Neural cell (in vitro differentiated cells): ENCODE data around the gene TTLL12. TPM values are rescaled to one million over a fixed set of nuclear protein-coding genes. Genes with fewer than 3 reads are reported as not detected.

Source experiments
- H2AFZ ChIP-seq: fragments of 200-600, 300-800 bp; sonication (generic), shearing (Covaris generic); 2 replicates; pipeline ENCODE4 v1.6.0; 2014; ENCODE audit warnings: low read depth, mild to moderate bottlenecking, antibody characterized with exemption, low read length, moderate library complexity
- H3F3A ChIP-seq: fragments of 200-600 bp; shearing (Covaris generic); 2 replicates; pipeline ENCODE4 v1.6.1; 2016; ENCODE audit warnings: mild to moderate bottlenecking, moderate library complexity, mixed read lengths, antibody characterized with exemption, low read length; ENCODE audit not compliant: insufficient read depth, poor library complexity, severe bottlenecking
- H3K27ac ChIP-seq: fragments of 200-600, 300-800 bp; sonication (generic), shearing (Covaris generic); 2 replicates; pipeline ENCODE4 v1.5.1; 2014; ENCODE audit warnings: mild to moderate bottlenecking, low read length, moderate library complexity
- H3K27me3 ChIP-seq: fragments of 300-800, 200-600 bp; sonication (generic), shearing (Covaris generic); 2 replicates; pipeline ENCODE4 v1.6.0; 2014; ENCODE audit warnings: mild to moderate bottlenecking, low read depth, low read length, moderate library complexity; ENCODE audit not compliant: insufficient read depth
- H3K36me3 ChIP-seq: fragments of 300-800, 200-600 bp; sonication (generic), shearing (Covaris generic); 2 replicates; pipeline ENCODE4 v1.5.1; 2014; ENCODE audit warnings: mild to moderate bottlenecking, antibody characterized with exemption, low read length, moderate library complexity; ENCODE audit not compliant: insufficient read depth
- H3K4me2 ChIP-seq: fragments of 300-800, 200-600 bp; sonication (generic), shearing (Covaris generic); 2 replicates; pipeline ENCODE4 v1.6.0; 2014; ENCODE audit warnings: mild to moderate bottlenecking, low read length
- H3K4me3 ChIP-seq: fragments of 300-800, 200-600 bp; sonication (generic), shearing (Covaris generic); 2 replicates; pipeline ENCODE4 v1.5.1; 2014; ENCODE audit warnings: mild to moderate bottlenecking, low read length, moderate library complexity
- H3K79me2 ChIP-seq: fragments of 200-600 bp; shearing (Covaris generic); replicated peaks from 2 replicates; pipeline ENCODE4 v1.6.0; 2014; ENCODE audit warnings: mild to moderate bottlenecking, low read length, moderate library complexity; ENCODE audit not compliant: insufficient read depth
- H3K9ac ChIP-seq: fragments of 300-800, 200-600 bp; sonication (generic), shearing (Covaris generic); 2 replicates; pipeline ENCODE4 v1.6.1; 2016; ENCODE audit warnings: mild to moderate bottlenecking, low read length, mixed read lengths
- H3K9me2 ChIP-seq: fragments of 200-600 bp; shearing (Covaris generic); 2 replicates; pipeline ENCODE4 v1.6.1; 2016; ENCODE audit warnings: mild to moderate bottlenecking, low read length, mixed read lengths; ENCODE audit not compliant: insufficient read depth
- H3K9me3 ChIP-seq: fragments of 200-600, 300-800 bp; sonication (generic), shearing (Covaris generic); 2 replicates; pipeline ENCODE4 v1.6.1; 2016; ENCODE audit warnings: mild to moderate bottlenecking, mixed run types, low read length, moderate library complexity, mixed read lengths
- H4K20me1 ChIP-seq: fragments of 200-600 bp; shearing (Covaris generic); 2 replicates; pipeline ENCODE4 v1.6.1; 2016; ENCODE audit warnings: mild to moderate bottlenecking, mixed run types; ENCODE audit not compliant: insufficient read depth
- EP300 ChIP-seq: fragments of 450-650 bp; conservative IDR thresholded peaks from 2 replicates; pipeline ENCODE4 v1.6.1; 2014; ENCODE audit warnings: antibody characterized with exemption, mild to moderate bottlenecking, moderate library complexity; ENCODE audit not compliant: poor library complexity, severe bottlenecking
- EZH2 ChIP-seq: fragments of 200-600, 300-800 bp; shearing (Covaris generic), sonication (generic); IDR thresholded peaks from 2 replicates; pipeline ENCODE4 v1.6.1; 2014; ENCODE audit warnings: antibody characterized with exemption, low read length, borderline replicate concordance, mild to moderate bottlenecking; ENCODE audit not compliant: insufficient read depth, poor library complexity, severe bottlenecking
- MXI1 ChIP-seq: fragments of 450-650 bp; conservative IDR thresholded peaks from 2 replicates; pipeline ENCODE4 v1.6.1; 2014; ENCODE audit warnings: antibody characterized with exemption, mild to moderate bottlenecking; ENCODE audit not compliant: poor library complexity, severe bottlenecking
- POLR2AphosphoS5 ChIP-seq: IDR thresholded peaks from 2 replicates; pipeline ENCODE4 v1.6.1; 2012
- RAD21 ChIP-seq: fragments of 450-650 bp; conservative IDR thresholded peaks from 2 replicates; pipeline ENCODE4 v1.6.1; 2014; ENCODE audit warnings: antibody characterized with exemption, mild to moderate bottlenecking, moderate library complexity
- SMC3 ChIP-seq: fragments of 450-650 bp; conservative IDR thresholded peaks from 2 replicates; pipeline ENCODE4 v1.6.1; 2014; ENCODE audit warnings: antibody characterized with exemption, mild to moderate bottlenecking, moderate library complexity; ENCODE audit not compliant: poor library complexity
- TAF1 ChIP-seq: IDR thresholded peaks from 2 replicates; pipeline ENCODE4 v1.6.1; 2012; ENCODE audit warnings: low read depth
- polyA plus RNA-seq: library from polyadenylated mRNA; depleted of rRNA; stranded (reverse); fragments of >200 nt; gene quantifications from 2 replicates; pipeline ENCODE4 v1.2.3, GENCODE V29; 2014
- TF ChIP-seq, protein P1 (sequence below): fragments of 450-650 bp; IDR thresholded peaks from 2 replicates; pipeline ENCODE4 v1.5.1; 2014; ENCODE audit warnings: antibody characterized with exemption, mild to moderate bottlenecking, moderate library complexity; ENCODE audit not compliant: poor library complexity, severe bottlenecking
- TF ChIP-seq, protein P2 (sequence below): IDR thresholded peaks from 2 replicates; pipeline ENCODE4 v1.6.1; 2012; ENCODE audit warnings: borderline replicate concordance

Gene TTLL12
- polyA plus RNA-seq, 1 donor from 2014 or later, result 22.2 TPM

DNA sequence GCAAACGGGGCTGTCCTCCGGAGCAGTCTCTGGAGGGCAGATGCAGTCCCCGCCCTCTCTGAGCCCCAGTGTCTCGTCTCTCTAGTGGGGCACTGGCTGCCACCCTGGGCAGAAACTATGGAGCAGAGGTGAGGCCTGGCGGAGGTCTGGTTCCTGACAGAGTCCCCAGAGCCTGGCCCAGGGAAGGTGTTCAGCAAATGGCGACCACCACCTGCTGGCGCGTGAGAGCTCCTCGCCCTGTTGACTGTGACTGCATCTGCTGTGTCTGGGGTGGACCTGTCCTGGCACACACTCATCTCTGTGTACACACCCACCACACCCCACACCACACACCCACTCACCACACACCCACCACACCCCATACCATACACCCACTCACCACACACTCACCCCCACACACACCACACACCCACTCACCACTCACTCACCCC, 18.3 kb upstream of the TTLL12 start:
- Histone ChIP-seq H2AFZ (no peak overlapping the region), H3K79me2 (no peaks in the 10 kb centered on the region), H4K20me1 (no peaks in the 10 kb centered on the region), H3K27ac (no peak overlapping the region), H3F3A (no peaks in the 10 kb centered on the region), H3K4me3 (no peak overlapping the region), H3K9me2 (no peaks in the 10 kb centered on the region), H3K4me2 (no peak overlapping the region), H3K9ac (no peak overlapping the region), H3K36me3 (no peaks in the 10 kb centered on the region), H3K9me3 (no peaks in the 10 kb centered on the region), H3K27me3 (no peaks in the 10 kb centered on the region)
- no peak for TF ChIP-seq EP300
- TF ChIP-seq POLR2AphosphoS5, result no peak
- TF ChIP-seq, protein P1, sequence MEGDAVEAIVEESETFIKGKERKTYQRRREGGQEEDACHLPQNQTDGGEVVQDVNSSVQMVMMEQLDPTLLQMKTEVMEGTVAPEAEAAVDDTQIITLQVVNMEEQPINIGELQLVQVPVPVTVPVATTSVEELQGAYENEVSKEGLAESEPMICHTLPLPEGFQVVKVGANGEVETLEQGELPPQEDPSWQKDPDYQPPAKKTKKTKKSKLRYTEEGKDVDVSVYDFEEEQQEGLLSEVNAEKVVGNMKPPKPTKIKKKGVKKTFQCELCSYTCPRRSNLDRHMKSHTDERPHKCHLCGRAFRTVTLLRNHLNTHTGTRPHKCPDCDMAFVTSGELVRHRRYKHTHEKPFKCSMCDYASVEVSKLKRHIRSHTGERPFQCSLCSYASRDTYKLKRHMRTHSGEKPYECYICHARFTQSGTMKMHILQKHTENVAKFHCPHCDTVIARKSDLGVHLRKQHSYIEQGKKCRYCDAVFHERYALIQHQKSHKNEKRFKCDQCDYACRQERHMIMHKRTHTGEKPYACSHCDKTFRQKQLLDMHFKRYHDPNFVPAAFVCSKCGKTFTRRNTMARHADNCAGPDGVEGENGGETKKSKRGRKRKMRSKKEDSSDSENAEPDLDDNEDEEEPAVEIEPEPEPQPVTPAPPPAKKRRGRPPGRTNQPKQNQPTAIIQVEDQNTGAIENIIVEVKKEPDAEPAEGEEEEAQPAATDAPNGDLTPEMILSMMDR, result no peak
- no peak for TF ChIP-seq EZH2
- no peak for TF ChIP-seq MXI1
- TF ChIP-seq, protein P2, sequence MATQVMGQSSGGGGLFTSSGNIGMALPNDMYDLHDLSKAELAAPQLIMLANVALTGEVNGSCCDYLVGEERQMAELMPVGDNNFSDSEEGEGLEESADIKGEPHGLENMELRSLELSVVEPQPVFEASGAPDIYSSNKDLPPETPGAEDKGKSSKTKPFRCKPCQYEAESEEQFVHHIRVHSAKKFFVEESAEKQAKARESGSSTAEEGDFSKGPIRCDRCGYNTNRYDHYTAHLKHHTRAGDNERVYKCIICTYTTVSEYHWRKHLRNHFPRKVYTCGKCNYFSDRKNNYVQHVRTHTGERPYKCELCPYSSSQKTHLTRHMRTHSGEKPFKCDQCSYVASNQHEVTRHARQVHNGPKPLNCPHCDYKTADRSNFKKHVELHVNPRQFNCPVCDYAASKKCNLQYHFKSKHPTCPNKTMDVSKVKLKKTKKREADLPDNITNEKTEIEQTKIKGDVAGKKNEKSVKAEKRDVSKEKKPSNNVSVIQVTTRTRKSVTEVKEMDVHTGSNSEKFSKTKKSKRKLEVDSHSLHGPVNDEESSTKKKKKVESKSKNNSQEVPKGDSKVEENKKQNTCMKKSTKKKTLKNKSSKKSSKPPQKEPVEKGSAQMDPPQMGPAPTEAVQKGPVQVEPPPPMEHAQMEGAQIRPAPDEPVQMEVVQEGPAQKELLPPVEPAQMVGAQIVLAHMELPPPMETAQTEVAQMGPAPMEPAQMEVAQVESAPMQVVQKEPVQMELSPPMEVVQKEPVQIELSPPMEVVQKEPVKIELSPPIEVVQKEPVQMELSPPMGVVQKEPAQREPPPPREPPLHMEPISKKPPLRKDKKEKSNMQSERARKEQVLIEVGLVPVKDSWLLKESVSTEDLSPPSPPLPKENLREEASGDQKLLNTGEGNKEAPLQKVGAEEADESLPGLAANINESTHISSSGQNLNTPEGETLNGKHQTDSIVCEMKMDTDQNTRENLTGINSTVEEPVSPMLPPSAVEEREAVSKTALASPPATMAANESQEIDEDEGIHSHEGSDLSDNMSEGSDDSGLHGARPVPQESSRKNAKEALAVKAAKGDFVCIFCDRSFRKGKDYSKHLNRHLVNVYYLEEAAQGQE, result no peak
- no peak for TF ChIP-seq RAD21
- TF ChIP-seq TAF1, result no peak
- no peak for TF ChIP-seq SMC3

DNA sequence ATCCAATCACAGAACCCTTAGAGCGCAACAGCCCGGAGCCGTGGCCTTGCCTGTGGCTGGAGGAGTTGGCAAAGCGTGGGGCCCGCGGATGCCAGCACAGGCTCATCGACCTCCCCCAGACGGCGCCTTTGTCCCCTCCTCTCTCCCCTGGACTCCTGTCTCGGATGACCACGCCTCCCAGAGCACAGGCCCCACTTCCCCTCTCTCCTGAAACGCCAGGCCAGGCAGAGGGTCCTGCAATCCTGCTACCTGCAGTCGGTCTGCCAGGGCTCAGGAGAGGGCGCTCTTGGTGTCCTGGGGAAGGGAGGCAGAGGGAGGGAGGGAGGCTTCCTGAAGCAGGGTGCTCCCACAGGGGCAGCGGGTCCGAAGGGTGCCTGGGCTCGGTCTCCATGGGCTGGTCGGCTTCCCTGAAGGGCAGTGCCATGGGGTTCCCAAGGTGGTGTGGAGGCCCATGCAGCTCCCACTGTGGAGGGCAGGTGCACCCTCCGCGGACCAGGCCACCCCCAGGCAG, 16.6 kb upstream of the TTLL12 start:
- Histone ChIP-seq H3K27ac (no peak overlapping the region), H3K36me3 (no peaks in the 10 kb centered on the region), H3K9ac (no peak overlapping the region), H3K9me3 (no peaks in the 10 kb centered on the region), H3K4me2 (no peak overlapping the region), H3K79me2 (no peaks in the 10 kb centered on the region), H3K27me3 (no peaks in the 10 kb centered on the region), H3K9me2 (no peaks in the 10 kb centered on the region), H4K20me1 (no peaks in the 10 kb centered on the region), H3F3A (no peaks in the 10 kb centered on the region), H2AFZ (no peak overlapping the region), H3K4me3 (no peak overlapping the region)
- TF ChIP-seq, protein P1, result no peak
- no peak for TF ChIP-seq RAD21
